ENCODE measurements around the gene REPS2. TPM values are rescaled to one million over a fixed set of nuclear protein-coding genes. Genes with fewer than 3 reads are reported as not detected.
"Not testable (repeated sequence)": the region's sequence is repeated elsewhere in the genome, so short reads cannot be mapped to it uniquely, and the experiment has no call there.

Gene REPS2
- total and polyA plus RNA-seq, 9 of the 15 experiments (the other 6 are each of a cell fraction or from before 2014, with no cell fraction given) = 0.01 to 0.07 (median 0.01) TPM; not detected in 3

DNA sequence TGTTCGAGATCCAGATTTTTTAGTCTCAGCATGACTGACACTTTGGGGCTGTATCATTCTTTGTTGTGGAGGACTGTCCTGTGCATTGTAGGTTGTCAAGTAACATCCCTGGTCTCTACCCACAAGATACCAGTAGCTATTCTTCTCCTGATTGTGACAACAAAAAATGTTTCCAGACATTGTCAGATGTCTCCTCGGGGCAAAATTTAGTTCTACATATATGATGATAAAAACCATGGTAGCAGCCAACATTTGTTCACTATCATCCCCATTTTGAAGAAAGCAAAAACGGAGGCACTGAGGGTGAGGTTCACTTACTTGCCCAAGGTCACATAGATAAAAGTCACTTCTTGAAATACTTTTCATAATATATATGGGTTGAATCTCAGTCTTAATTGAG lies 11.3 kb downstream of the REPS2 start:
- ChIA-PET POLR2A (no interaction called here), CTCF (ENCODE audit: low intra/inter-chr PET ratio) (no interaction called here)
- H3K79me2 ChIP-seq (ENCODE audit: control insufficient read depth, insufficient read depth, low read length) = no peaks in the 10 kb centered on the region
- no peak overlapping the region for H3K4me3 ChIP-seq
- H3K4me2 ChIP-seq (ENCODE audit: insufficient read depth, low read length) = no peak overlapping the region
- no peak for ATAC-seq
- intact Hi-C loops (cut with micrococcal nuclease) (no loop called here), in situ Hi-C loops (cut with MboI) (no loop called here)
- no peak overlapping the region for H3K27ac ChIP-seq (ENCODE audit: extremely low read depth, low read depth, low read length)
- no peak for DNase-seq (ENCODE audit: extremely low read depth in 1 of 4, low spot score in 3 of 4)
- H4K20me1 ChIP-seq (replicated peaks; ENCODE audit: control insufficient read depth, insufficient read depth, low read length) = no peaks in the 10 kb centered on the region
- H3K4me1 ChIP-seq (replicated peaks in 1 of 2; ENCODE audit: control insufficient read depth in 2 of 2, insufficient read depth in 2 of 2, low read length in 2 of 2) = no peaks in the 10 kb centered on the region
- H3K9me3 ChIP-seq (replicated peaks; ENCODE audit: control insufficient read depth, insufficient read depth, low read depth, low read length) = no peaks in the 10 kb centered on the region
- 6% methylated on average over 3 of the region's 3 CpGs for WGBS (ENCODE audit: insufficient coverage, low coverage, missing lambda C conversion rate)
- TF ChIP-seq SAP30 (IDR thresholded peaks at IDR 0.05; ENCODE audit: borderline replicate concordance, insufficient read depth, low read depth, low read length, poor library complexity, severe bottlenecking) = no peak
- TF ChIP-seq CXXC5 (CRISPR knock-in tag; IDR thresholded peaks at IDR 0.05) = no peak
- no peak overlapping the region for H2AFZ ChIP-seq (ENCODE audit: low read depth, low read length)
- no TSS peak for BruUV-seq (replicated peaks)
- no peak overlapping the region for H3K9ac ChIP-seq (ENCODE audit: insufficient read depth in 1 of 2, low read depth in 2 of 2, low read length in 2 of 2)
- no peaks in the 10 kb centered on the region for H3K9me1 ChIP-seq (ENCODE audit: control insufficient read depth, insufficient read depth, low read length)
- FAIRE-seq = no peak
- H3K27me3 ChIP-seq (ENCODE audit: control insufficient read depth in 2 of 2, insufficient read depth in 2 of 2, low read length in 2 of 2) = peaks cover 0 to 9% of the 10 kb centered on the region in 2 experiments; a peak in 4 of 5 replicates
- no peaks in the 10 kb centered on the region for H3K36me3 ChIP-seq (ENCODE audit: control insufficient read depth, insufficient read depth, low read length)

DNA sequence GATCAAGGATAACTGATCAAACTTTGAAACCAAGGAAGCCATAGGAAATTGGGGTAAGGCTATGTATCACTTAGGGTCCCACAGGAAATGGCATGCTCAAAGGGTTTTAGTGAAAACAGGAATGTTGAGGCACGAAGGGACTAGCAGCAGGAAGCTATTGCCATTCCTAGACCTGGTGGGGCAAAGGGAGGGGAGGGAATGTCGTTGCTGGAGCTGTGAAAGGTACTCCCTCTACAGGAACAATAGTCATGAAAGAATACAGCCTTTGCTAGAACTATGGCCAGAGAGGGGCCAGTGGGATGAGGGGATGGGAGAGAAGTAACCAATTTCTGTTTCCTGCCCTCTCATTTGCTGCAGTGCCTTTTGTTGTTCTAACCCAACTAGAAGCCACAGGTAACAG lies 11.9 kb downstream of the REPS2 start:
- ChIA-PET POLR2A (no interaction called here), CTCF (ENCODE audit: low intra/inter-chr PET ratio) (no interaction called here)
- Histone ChIP-seq H3K4me3 (no peak overlapping the region), H3K4me1 (replicated peaks in 1 of 2; ENCODE audit: control insufficient read depth in 2 of 2, insufficient read depth in 2 of 2, low read length in 2 of 2) (no peaks in the 10 kb centered on the region), H2AFZ (ENCODE audit: low read depth, low read length) (no peak overlapping the region), H3K79me2 (ENCODE audit: control insufficient read depth, insufficient read depth, low read length) (no peaks in the 10 kb centered on the region), H3K4me2 (ENCODE audit: insufficient read depth, low read length) (no peak overlapping the region), H3K9me1 (ENCODE audit: control insufficient read depth, insufficient read depth, low read length) (no peaks in the 10 kb centered on the region), H3K27ac (ENCODE audit: extremely low read depth, low read depth, low read length) (no peak overlapping the region), H3K9me3 (replicated peaks; ENCODE audit: control insufficient read depth, insufficient read depth, low read depth, low read length) (no peaks in the 10 kb centered on the region), H3K27me3 (ENCODE audit: control insufficient read depth in 2 of 2, insufficient read depth in 2 of 2, low read length in 2 of 2) (peaks cover 0 to 9% of the 10 kb centered on the region in 2 experiments; a peak in 4 of 5 replicates), H3K9ac (ENCODE audit: insufficient read depth in 1 of 2, low read depth in 2 of 2, low read length in 2 of 2) (no peak overlapping the region), H4K20me1 (replicated peaks; ENCODE audit: control insufficient read depth, insufficient read depth, low read length) (no peaks in the 10 kb centered on the region), H3K36me3 (ENCODE audit: control insufficient read depth, insufficient read depth, low read length) (no peaks in the 10 kb centered on the region)
- 0% methylated on average over 1 of the region's 2 CpGs for WGBS (ENCODE audit: insufficient coverage, low coverage, missing lambda C conversion rate)
- in situ Hi-C loops (cut with MboI) (no loop called here), intact Hi-C loops (cut with micrococcal nuclease) (no loop called here)
- no TSS peak for BruUV-seq (replicated peaks)
- DNase-seq (ENCODE audit: extremely low read depth in 1 of 4, low spot score in 3 of 4) = no peak
- TF ChIP-seq CC2D1A (IDR thresholded peaks at IDR 0.05) (no peak), MEIS2 (IDR thresholded peaks at IDR 0.05; ENCODE audit: partially characterized antibody) (no peak), HOXB6 (CRISPR knock-in tag; IDR thresholded peaks at IDR 0.05; ENCODE audit: borderline replicate concordance) (no peak), ATF7 (IDR thresholded peaks at IDR 0.05) (no peak), C11orf30 (IDR thresholded peaks at IDR 0.05; ENCODE audit: low read depth) (no peak), POLR2G (IDR thresholded peaks at IDR 0.05; ENCODE audit: low read depth, low read length) (no peak), MYC (IDR thresholded peaks at IDR 0.05; ENCODE audit: low read depth, low read length) (no peak), MYC (CRISPR knock-in tag; IDR thresholded peaks at IDR 0.05; ENCODE audit: borderline replicate concordance, low read depth) (no peak), ZNF384 (IDR thresholded peaks at IDR 0.05; ENCODE audit: low read depth, low read length) (no peak)
- ATAC-seq = no peak
- FAIRE-seq = no peak

DNA sequence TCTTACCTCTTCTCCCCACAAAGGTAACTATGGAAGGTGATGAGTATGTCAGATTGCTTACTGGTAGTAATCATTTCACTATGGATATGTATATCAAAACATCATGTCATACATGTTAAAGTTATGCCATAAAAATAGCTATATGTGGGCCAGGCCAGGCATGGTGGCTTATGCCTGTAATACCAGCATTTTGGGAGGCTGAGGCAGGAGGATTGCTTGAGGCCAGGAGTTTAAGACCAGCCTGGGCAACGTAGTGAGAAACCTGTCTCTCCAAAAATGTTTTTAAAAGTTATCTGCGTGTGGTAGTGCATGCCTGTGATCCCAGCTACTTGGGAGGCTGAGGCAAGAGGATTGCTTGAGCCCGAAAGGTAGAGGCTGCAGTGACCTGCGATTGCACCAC lies 16.2 kb downstream of the REPS2 start:
- H3K9ac ChIP-seq (ENCODE audit: insufficient read depth in 1 of 2, low read depth in 2 of 2, low read length in 2 of 2); H3K9me1 ChIP-seq (ENCODE audit: control insufficient read depth, insufficient read depth, low read length); FAIRE-seq; H3K9me3 ChIP-seq (replicated peaks; ENCODE audit: control insufficient read depth, insufficient read depth, low read depth, low read length); H3K36me3 ChIP-seq (ENCODE audit: control insufficient read depth, insufficient read depth, low read length); CTCF ChIA-PET (ENCODE audit: low intra/inter-chr PET ratio); H3K4me3 ChIP-seq; H3K27me3 ChIP-seq (ENCODE audit: control insufficient read depth in 2 of 2, insufficient read depth in 2 of 2, low read length in 2 of 2); ATAC-seq; H3K4me1 ChIP-seq (replicated peaks in 1 of 2; ENCODE audit: control insufficient read depth in 2 of 2, insufficient read depth in 2 of 2, low read length in 2 of 2); H3K4me2 ChIP-seq (ENCODE audit: insufficient read depth, low read length); H3K79me2 ChIP-seq (ENCODE audit: control insufficient read depth, insufficient read depth, low read length); H3K27ac ChIP-seq (ENCODE audit: extremely low read depth, low read depth, low read length); in situ Hi-C loops (cut with MboI); intact Hi-C loops (cut with micrococcal nuclease); H4K20me1 ChIP-seq (replicated peaks; ENCODE audit: control insufficient read depth, insufficient read depth, low read length); BruUV-seq (replicated peaks); H2AFZ ChIP-seq (ENCODE audit: low read depth, low read length); DNase-seq (ENCODE audit: extremely low read depth in 1 of 4, low spot score in 3 of 4); POLR2A ChIA-PET: not testable (repeated sequence)
- 0% methylated on average over 4 of the region's 4 CpGs for WGBS (ENCODE audit: insufficient coverage, low coverage, missing lambda C conversion rate)
